Caco-2 (cell line): ENCODE measurements around the gene ZNF575. TPM values are rescaled to one million over a fixed set of nuclear protein-coding genes. Genes with fewer than 3 reads are reported as not detected.

Source experiments
- BruUV-seq: library from RNA; stranded (reverse); fragments of 400-500 nt; replicated peaks from 2 replicates; lab custom pipeline; 2021; lab: Mats Ljungman, UMichigan
- CTCF ChIA-PET: fragments of 300-600 bp; sonication (Branson Sonifier 250); formaldehyde crosslinking; loops from one replicate; lab custom pipeline; 2022; ENCODE audit warnings: antibody characterized with exemption; lab: Charles Lee
- POLR2A ChIA-PET: fragments of 300-600 bp; sonication (Branson Sonifier 250); formaldehyde crosslinking; loops from one replicate; lab custom pipeline; 2022; ENCODE audit warnings: antibody characterized with exemption; lab: Charles Lee
- DNase-seq, 2 experiments: peaks; one replicate each; pipeline versions ENCODE4 v3.0.0 to v3.0.0-alpha.2; 2020 to 2022
- H3K27me3 ChIP-seq: replicated peaks from 2 replicates; pipeline ENCODE4 v1.6.0; 2011; ENCODE audit warnings: low read length; ENCODE audit not compliant: control insufficient read depth, insufficient read depth
- H3K36me3 ChIP-seq: 2 replicates; pipeline ENCODE4 v1.5.1; 2011; ENCODE audit warnings: low read length; ENCODE audit not compliant: control insufficient read depth, insufficient read depth
- H3K4me1 ChIP-seq: fragments of 250-450 bp; sonication (Bioruptor Pico); 2 replicates; pipeline ENCODE4 v1.5.1; 2020; ENCODE audit warnings: mild to moderate bottlenecking
- H3K4me3 ChIP-seq: 2 replicates; pipeline ENCODE4 v1.5.1; 2011; ENCODE audit warnings: low read depth, mild to moderate bottlenecking, control low read depth, low read length
- H3K9me3 ChIP-seq: fragments of 250-450 bp; sonication (Bioruptor Pico); 2 replicates; pipeline ENCODE4 v1.5.1; 2020; ENCODE audit warnings: mild to moderate bottlenecking, moderate library complexity
- H3K27ac Mint-ChIP-seq: one replicate; pipeline ENCODE4 v1.8.0; 2022; ENCODE audit warnings: mixed read lengths; ENCODE audit not compliant: unreplicated experiment
- H3K27me3 Mint-ChIP-seq: one replicate; pipeline ENCODE4 v1.8.0; 2022; ENCODE audit warnings: mixed read lengths; ENCODE audit not compliant: insufficient read depth, unreplicated experiment
- H3K36me3 Mint-ChIP-seq: one replicate; pipeline ENCODE4 v1.8.0; 2022; ENCODE audit warnings: mild to moderate bottlenecking, mixed read lengths; ENCODE audit not compliant: insufficient read depth, unreplicated experiment
- H3K4me1 Mint-ChIP-seq: one replicate; pipeline ENCODE4 v1.8.0; 2022; ENCODE audit warnings: low read depth, mixed read lengths; ENCODE audit not compliant: unreplicated experiment
- H3K4me3 Mint-ChIP-seq: one replicate; pipeline ENCODE4 v1.8.0; 2022; ENCODE audit warnings: mild to moderate bottlenecking, moderate library complexity, mixed read lengths; ENCODE audit not compliant: unreplicated experiment
- H3K9me3 Mint-ChIP-seq: one replicate; pipeline ENCODE4 v1.8.0; 2022; ENCODE audit warnings: mixed read lengths; ENCODE audit not compliant: unreplicated experiment
- intact Hi-C: fragments of 100-400 bp; cut with micrococcal nuclease; formaldehyde crosslinking; loops from one replicate; pipeline ENCODE4 v1.10.0; 2022; ENCODE audit not compliant: unreplicated experiment
- total RNA-seq: library from RNA; stranded (reverse); gene quantifications from 2 replicates; pipeline ENCODE4 v1.2.3, GENCODE V29; 2022
- TF ChIP-seq, protein P1 (sequence below), 2 experiments: fragments of 200-600 bp in 1 of 2; IDR thresholded peaks; 1 replicate in 1 of 2; 2 replicates in 1 of 2; pipeline versions ENCODE4 v1.5.1 to v1.8.0; 2011 to 2022; ENCODE audit warnings: antibody characterized with exemption in 1 of 2, control low read depth in 1 of 2, inconsistent platforms in 1 of 2, low read depth in 1 of 2, low read length in 1 of 2, mild to moderate bottlenecking in 1 of 2, moderate library complexity in 1 of 2; ENCODE audit not compliant: insufficient read depth in 1 of 2, severe bottlenecking in 1 of 2, unreplicated experiment in 1 of 2

The ZNF575 gene
- total RNA-seq, 1 experiment from 2014 or later: 1.00 TPM

DNA sequence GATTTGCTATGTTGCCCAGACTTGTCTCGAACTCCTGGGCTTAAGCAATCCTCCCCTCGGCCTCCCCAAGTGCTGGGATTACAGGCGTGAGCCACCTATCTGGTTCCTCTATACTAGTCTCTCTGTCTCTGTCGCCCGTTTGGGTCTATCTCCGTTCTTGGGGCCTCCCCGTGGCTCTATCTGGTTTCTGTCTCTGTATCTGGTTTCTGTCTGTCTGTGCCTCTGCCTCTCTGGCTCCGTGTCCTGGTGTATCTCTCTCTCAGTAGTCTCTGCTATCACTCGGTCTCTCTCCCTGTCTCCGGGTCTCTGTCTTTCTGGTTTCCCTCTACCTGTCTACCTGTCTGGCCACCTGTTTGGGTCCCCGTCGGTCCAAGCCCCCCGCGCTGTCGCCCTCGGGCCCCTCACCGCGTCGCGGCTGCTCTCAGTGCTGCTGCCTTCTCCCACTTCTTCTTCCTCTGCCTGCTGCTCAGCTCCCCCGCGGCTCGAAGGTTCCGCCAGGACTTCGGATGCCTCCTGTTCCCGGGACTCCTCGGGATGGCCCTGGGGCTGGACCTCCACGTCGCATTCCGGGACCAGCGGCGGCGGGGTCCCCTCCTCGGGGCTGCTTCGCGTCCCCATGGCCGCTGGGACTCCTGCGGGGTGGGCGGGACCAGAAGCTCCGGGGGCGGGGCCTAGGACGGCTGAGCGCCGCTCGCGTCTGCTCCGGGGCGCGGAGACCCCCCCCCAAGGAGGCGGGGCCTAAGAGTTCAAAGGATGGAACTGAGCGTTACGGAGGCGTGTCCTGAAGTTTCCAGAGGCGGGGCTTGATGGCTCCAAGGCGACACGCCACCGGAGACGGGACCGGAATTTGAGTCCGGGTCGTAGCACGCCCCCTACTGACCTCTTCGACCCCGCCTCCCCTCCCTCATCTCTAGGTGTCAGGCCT, 29.2 kb upstream of the ZNF575 start:
- Histone ChIP-seq H3K4me3 (peak overlapping the region; percentile 91), H3K4me1 (peaks cover 25% of the 10 kb centered on the region), H3K27me3 (no peaks in the 10 kb centered on the region), H3K9me3 (no peaks in the 10 kb centered on the region), H3K36me3 (no peaks in the 10 kb centered on the region)
- peak overlapping the region; percentile 92 for H3K27ac Mint-ChIP-seq
- H3K27me3 Mint-ChIP-seq: no peaks in the 10 kb centered on the region
- intact Hi-C loops: loop anchor here (1.0 to 5.0 kb wide), 5 partner anchors 16 to 56 kb away; partner anchors contain the start of gene ZNF575
- POLR2A ChIA-PET: interaction anchor here (0.6 to 2.0 kb wide), 6 partner anchors 16 to 62 kb away, joined by 3 to 17 read pairs (median 6); partner anchors contain the start of gene ZNF575
- TF ChIP-seq, protein P1, sequence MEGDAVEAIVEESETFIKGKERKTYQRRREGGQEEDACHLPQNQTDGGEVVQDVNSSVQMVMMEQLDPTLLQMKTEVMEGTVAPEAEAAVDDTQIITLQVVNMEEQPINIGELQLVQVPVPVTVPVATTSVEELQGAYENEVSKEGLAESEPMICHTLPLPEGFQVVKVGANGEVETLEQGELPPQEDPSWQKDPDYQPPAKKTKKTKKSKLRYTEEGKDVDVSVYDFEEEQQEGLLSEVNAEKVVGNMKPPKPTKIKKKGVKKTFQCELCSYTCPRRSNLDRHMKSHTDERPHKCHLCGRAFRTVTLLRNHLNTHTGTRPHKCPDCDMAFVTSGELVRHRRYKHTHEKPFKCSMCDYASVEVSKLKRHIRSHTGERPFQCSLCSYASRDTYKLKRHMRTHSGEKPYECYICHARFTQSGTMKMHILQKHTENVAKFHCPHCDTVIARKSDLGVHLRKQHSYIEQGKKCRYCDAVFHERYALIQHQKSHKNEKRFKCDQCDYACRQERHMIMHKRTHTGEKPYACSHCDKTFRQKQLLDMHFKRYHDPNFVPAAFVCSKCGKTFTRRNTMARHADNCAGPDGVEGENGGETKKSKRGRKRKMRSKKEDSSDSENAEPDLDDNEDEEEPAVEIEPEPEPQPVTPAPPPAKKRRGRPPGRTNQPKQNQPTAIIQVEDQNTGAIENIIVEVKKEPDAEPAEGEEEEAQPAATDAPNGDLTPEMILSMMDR (IDR thresholded peaks at IDR 0.05; ENCODE audit: insufficient read depth in 1 of 2, low read depth in 1 of 2, low read length in 1 of 2, severe bottlenecking in 1 of 2, unreplicated experiment in 1 of 2): peak; percentile 49 to 64
- CTCF ChIA-PET: interaction anchor here (0.6 to 2.4 kb wide), 10 partner anchors 9 to 92 kb away, joined by 3 to 29 read pairs (median 7); partner anchors contain the start of genes IRGQ, ZNF575 and ZNF576
- no TSS peak for BruUV-seq
- H3K4me3 Mint-ChIP-seq: peak overlapping the region; percentile 90
- H3K36me3 Mint-ChIP-seq: peaks cover 55% of the 10 kb centered on the region
- H3K4me1 Mint-ChIP-seq: peaks cover 33% of the 10 kb centered on the region
- no peaks in the 10 kb centered on the region for H3K9me3 Mint-ChIP-seq
- DNase-seq: peak; percentile 98 to 99

DNA sequence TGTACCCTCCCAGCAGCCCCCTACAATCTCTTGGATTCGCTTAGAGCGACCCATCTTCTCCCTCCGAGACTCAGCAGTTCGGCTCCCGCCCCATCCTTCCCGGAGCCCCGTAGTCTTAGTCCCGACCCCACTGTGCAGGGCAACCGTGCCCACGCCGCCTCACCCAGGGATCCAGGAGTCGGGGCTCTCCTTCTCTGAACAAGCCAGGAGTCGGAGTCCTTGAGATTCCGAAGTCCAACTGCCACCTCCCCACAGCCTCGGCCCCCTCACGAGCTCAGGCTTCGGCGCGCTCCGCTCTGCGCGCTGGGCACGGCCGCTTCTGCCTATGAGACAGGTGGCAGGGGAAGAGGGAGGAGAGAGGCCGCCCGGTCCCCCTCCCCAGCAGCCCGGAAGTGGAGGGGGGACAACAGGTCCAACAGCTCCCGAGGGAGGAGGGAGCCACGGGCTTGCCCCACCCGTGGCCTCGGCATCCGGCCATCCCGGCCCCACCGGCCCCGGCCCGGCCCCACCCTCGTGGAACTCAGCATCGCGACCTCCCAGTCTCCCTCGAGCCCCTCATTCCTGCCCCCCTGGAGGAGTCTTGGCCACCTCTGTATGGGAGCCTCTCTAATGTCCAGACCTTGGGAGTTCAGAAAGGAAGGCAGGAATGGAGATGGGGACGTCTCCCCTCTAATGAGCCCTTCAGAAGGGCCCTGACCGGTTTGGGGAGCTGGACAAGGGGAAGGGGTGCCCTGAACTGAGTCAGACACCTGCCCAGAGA, 28.4 kb upstream of the ZNF575 start, which contains the start of gene PHLDB3:
TSS of gene PHLDB3 (minus strand) at position 321 of the 760 bp plus-strand sequence. CDS start 628 bp downstream, outside the sequence.
- H3K4me1 Mint-ChIP-seq: peaks cover 25% of the 10 kb centered on the region
- POLR2A ChIA-PET: interaction anchor here (0.8 to 2.0 kb wide), 5 partner anchors 15 to 73 kb away, joined by 3 to 17 read pairs (median 8); partner anchors contain the start of gene ZNF575
- TF ChIP-seq, protein P1 (IDR thresholded peaks at IDR 0.05; ENCODE audit: insufficient read depth in 1 of 2, low read depth in 1 of 2, low read length in 1 of 2, severe bottlenecking in 1 of 2, unreplicated experiment in 1 of 2): no peak
- H3K36me3 Mint-ChIP-seq: peaks cover 47% of the 10 kb centered on the region
- peak within 1 kb of the TSS; percentile 92 for H3K27ac Mint-ChIP-seq
- CTCF ChIA-PET: interaction anchor here (1.0 to 2.4 kb wide), 8 partner anchors 15 to 92 kb away, joined by 3 to 29 read pairs (median 8); partner anchors contain the start of genes IRGQ, ZNF575 and ZNF576
- H3K4me1 ChIP-seq: peaks cover 17% of the 10 kb centered on the region; the same call in 1 of the 2 replicates
- DNase-seq: peak; percentile 77 to 78
- no peaks in the 10 kb centered on the region for H3K36me3 ChIP-seq
- H3K27me3 ChIP-seq: no peaks in the 10 kb centered on the region
- no peaks in the 10 kb centered on the region for H3K27me3 Mint-ChIP-seq
- no peaks in the 10 kb centered on the region for H3K9me3 Mint-ChIP-seq
- peak within 1 kb of the TSS; percentile 90 for H3K4me3 Mint-ChIP-seq
- no peaks in the 10 kb centered on the region for H3K9me3 ChIP-seq
- peak within 1 kb of the TSS; percentile 91 for H3K4me3 ChIP-seq
- intact Hi-C loops: loop anchor here (1.0 to 5.0 kb wide), 5 partner anchors 15 to 57 kb away; partner anchors contain the start of gene ZNF575
- BruUV-seq: TSS peak; percentile 61
